Heart left ventricle (tissue), 16 donors: Measurements from ENCODE around the gene TBRG1. TPM values are rescaled to one million over a fixed set of nuclear protein-coding genes. Genes with fewer than 3 reads are reported as not detected.

ENCODE experiments used
- ATAC-seq, 4 donors: fragments of 200-7000 bp; cut with Tn5 transposase; one replicate each; pipeline ENCODE4 v1.9.1; 2020 to 2022; ENCODE audit warnings: moderate library complexity in 4 of 4, mild to moderate bottlenecking in 3 of 4, moderate number of reproducible peaks in 1 of 4
- DNase-seq, 5 donors: peaks; one replicate each; pipeline ENCODE4 v3.0.0-alpha.2; 2020
- H3K27ac ChIP-seq, 12 donors: fragments of 200-600 bp; sonication (generic) in 4 of 12; one replicate each; pipeline versions ENCODE4 v1.5.0 to v1.8.0; 2016 to 2022; ENCODE audit warnings: mild to moderate bottlenecking in 2 of 12
- H3K27me3 ChIP-seq, 9 donors: fragments of 200-600 bp; sonication (generic) in 2 of 9; one replicate each; pipeline versions ENCODE4 v1.5.1 to v1.8.0; 2016 to 2022; ENCODE audit warnings: mild to moderate bottlenecking in 3 of 9
- H3K36me3 ChIP-seq, 9 donors: fragments of 200-600 bp; sonication (generic) in 2 of 9; one replicate each; pipeline versions ENCODE4 v1.5.0 to v1.8.0; 2018 to 2022; ENCODE audit warnings: mild to moderate bottlenecking in 2 of 9
- H3K4me1 ChIP-seq, 12 donors: fragments of 200-600 bp; sonication (generic) in 4 of 12; one replicate each; pipeline versions ENCODE4 v1.5.0 to v1.8.0; 2016 to 2022; ENCODE audit warnings: mild to moderate bottlenecking in 3 of 12
- H3K4me3 ChIP-seq, 12 donors: fragments of 200-600 bp; sonication (generic) in 4 of 12; one replicate each; pipeline versions ENCODE4 v1.5.0 to v1.8.0; 2017 to 2022; ENCODE audit warnings: mild to moderate bottlenecking in 9 of 12, moderate library complexity in 4 of 12
- H3K9me3 ChIP-seq, 12 donors: fragments of 200-600 bp; sonication (generic) in 4 of 12; one replicate each; pipeline versions ENCODE4 v1.5.0 to v1.8.0; 2016 to 2022; ENCODE audit warnings: mild to moderate bottlenecking in 1 of 12
- POLR2A ChIP-seq, 2 donors: fragments of 450-650 bp; IDR thresholded peaks; one replicate each; pipeline ENCODE4 v1.6.1; 2017; ENCODE audit warnings: antibody characterized with exemption in 2 of 2, mild to moderate bottlenecking in 2 of 2, moderate library complexity in 2 of 2
- WGBS, 4 donors: extraction: QIAGEN DNeasy Blood & Tissue Kit in 2 of 4; methylation state at CpG; one replicate each; pipeline versions ENCODE4 v1.1.5 to v1.1.7; 2013 to 2018; 5-methylcytosine and 5-hydroxymethylcytosine counted together
- intact Hi-C, 10 donors: fragments of 100-400 bp; cut with DNase I; formaldehyde crosslinking; loops; one replicate each; pipeline versions ENCODE4 v1.11.1 to v1.14.2; 2022
- polyA plus RNA-seq, 2 donors: library from polyadenylated mRNA; stranded (reverse); fragments of 200-250 nt; gene quantifications; one replicate each; pipeline ENCODE4 v1.2.3, GENCODE V29; 2013
- total RNA-seq, 9 donors: library from RNA; depleted of rRNA in 2 of 9; stranded (reverse); fragments of >200 nt in 2 of 9; fragmentation: NEBNext Ultra II Directional in 3 of 9; extraction: Animal tissue kit (Norgen Biotek cat#: 25700) in 3 of 9; gene quantifications; one replicate each; pipeline versions ENCODE4 v1.1.0 to v1.2.4, GENCODE V29; 2016 to 2023
- TF ChIP-seq, protein P1 (sequence below), 12 donors: fragments of 200-600 bp; sonication (generic) in 4 of 12; IDR thresholded peaks; one replicate each; pipeline versions ENCODE4 v1.5.0 to v1.8.0; 2018 to 2022; ENCODE audit warnings: antibody characterized with exemption in 12 of 12, mild to moderate bottlenecking in 5 of 12
- donor health status: ischemic (EF 13 %, LVEDD 7.1; RV severe dilation, severe dysfunction).
- donor health status: healthy with polysubstance abuse.
- donor health status: DM: no; HTN: yes; CAD: no.
- donor health status: DM: no; HTN: no; CAD: no.
- donor health status: ischemic (EF 25% LVEDD 6.9; RV normal size, moderate dysfunction).
- donor health status: ischemic (EF 25% LVEDD 5.7; RV mildly dilated, moderate dysfunction).
- donor health status: healthy.
- donor health status: DM: yes; HTN: yes; CAD: no.
- donor health status: ischemic (EF 35%, LVEDD 5.7; RV mildly dilated, moderate dysfunction).
- donor health status: nonischemic (EF 11% LVEDD 7.7; RV severe dilation, severe dysfunction).
- donor health status: DM: yes; HTN: yes; CAD: no.
- donor health status: PGD.
- donor health status: ischemic (EF 29% LVEDD 5.4; RV normal size, mild dysfunction).
- donor health status: nonischemic (EF 23%, LVEDD 6.1; RV moderate dilation, normal function).

The TBRG1 gene
- total and polyA plus RNA-seq, 11 donors, result 12.0 to 27.2 (median 19.8) TPM

DNA sequence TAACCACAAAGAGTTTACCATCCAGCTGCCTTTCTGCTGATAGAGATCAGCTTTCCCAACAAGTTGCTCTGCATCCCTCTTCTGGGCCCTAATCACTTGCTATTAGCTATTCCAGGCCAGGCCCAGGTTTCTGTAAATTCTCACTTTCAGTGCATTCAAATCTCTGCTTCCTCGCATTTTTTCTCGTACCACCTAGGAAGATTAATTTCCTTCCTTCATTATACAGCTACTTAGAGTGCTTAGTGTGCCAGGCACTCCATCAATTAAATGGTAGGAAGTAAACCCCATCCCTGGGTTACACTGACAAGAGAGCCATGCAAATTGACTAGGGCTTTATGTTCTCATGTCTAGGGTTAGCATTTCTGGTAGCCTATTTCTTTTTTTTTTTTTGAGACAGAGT lies 41.2 kb downstream of the TBRG1 start:
- TF ChIP-seq, protein P1, sequence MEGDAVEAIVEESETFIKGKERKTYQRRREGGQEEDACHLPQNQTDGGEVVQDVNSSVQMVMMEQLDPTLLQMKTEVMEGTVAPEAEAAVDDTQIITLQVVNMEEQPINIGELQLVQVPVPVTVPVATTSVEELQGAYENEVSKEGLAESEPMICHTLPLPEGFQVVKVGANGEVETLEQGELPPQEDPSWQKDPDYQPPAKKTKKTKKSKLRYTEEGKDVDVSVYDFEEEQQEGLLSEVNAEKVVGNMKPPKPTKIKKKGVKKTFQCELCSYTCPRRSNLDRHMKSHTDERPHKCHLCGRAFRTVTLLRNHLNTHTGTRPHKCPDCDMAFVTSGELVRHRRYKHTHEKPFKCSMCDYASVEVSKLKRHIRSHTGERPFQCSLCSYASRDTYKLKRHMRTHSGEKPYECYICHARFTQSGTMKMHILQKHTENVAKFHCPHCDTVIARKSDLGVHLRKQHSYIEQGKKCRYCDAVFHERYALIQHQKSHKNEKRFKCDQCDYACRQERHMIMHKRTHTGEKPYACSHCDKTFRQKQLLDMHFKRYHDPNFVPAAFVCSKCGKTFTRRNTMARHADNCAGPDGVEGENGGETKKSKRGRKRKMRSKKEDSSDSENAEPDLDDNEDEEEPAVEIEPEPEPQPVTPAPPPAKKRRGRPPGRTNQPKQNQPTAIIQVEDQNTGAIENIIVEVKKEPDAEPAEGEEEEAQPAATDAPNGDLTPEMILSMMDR (IDR thresholded peaks at IDR 0.05), result no peak
- TF ChIP-seq POLR2A (IDR thresholded peaks at IDR 0.05), result no peak
- intact Hi-C loops, result loop anchor here in 2 of 10 donors (10.0 kb wide), 2 partner anchors 131 to 201 kb away; partner anchors contain the start of gene ROBO3 (in 1 of the 2)
- Histone ChIP-seq H3K4me3 (no peak overlapping the region), H3K27ac (no peak overlapping the region), H3K4me1 (no peaks in the 10 kb centered on the region), H3K9me3 (no peaks in the 10 kb centered on the region), H3K27me3 (no peaks in the 10 kb centered on the region), H3K36me3 (peaks cover 0 to 68% (median 20%) of the 10 kb centered on the region in 9 donors)
- 81 to 93% (median 89%) methylated on average over 2 of the region's 2 CpGs for WGBS, 4 donors
- ATAC-seq, result no peak
- DNase-seq, result no peak

DNA sequence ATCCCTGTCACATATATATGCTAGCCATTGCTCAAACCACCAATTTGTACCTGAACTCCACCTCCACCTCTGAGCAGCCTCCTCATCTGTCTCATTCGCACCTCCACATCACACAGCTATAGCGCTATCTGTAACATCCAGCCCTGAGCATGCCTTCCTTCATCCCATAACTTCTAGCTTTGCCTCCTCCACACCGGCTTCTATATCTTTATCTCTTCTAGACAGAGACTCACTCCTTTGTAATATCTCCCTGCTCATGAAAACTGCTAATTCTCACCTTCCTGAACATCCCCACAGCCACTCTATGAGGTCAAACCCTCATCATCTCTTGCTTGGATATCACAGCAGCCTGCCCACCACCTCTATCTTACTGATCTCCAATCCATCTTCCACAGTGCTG lies 44.9 kb downstream of the TBRG1 start:
- Histone ChIP-seq H3K4me1 (peaks cover 0 to 11% (median 2%) of the 10 kb centered on the region in 12 donors), H3K4me3 (no peak overlapping the region), H3K27ac (no peak overlapping the region), H3K27me3 (no peaks in the 10 kb centered on the region), H3K9me3 (no peaks in the 10 kb centered on the region), H3K36me3 (peaks cover 0 to 55% (median 18%) of the 10 kb centered on the region in 9 donors)
- ATAC-seq (no peak), DNase-seq (no peak)
- WGBS, 4 donors, result 92 to 97% (median 93%) methylated on average over 3 of the region's 3 CpGs
- TF ChIP-seq POLR2A (IDR thresholded peaks at IDR 0.05), result no peak
- TF ChIP-seq, protein P1 (IDR thresholded peaks at IDR 0.05), result no peak
- intact Hi-C loops, result loop anchor here in 5 of 10 donors (5.0 to 10.0 kb wide), 4 partner anchors 75 to 197 kb away; partner anchors contain the start of gene ROBO3 (in 1 of the 5)

DNA sequence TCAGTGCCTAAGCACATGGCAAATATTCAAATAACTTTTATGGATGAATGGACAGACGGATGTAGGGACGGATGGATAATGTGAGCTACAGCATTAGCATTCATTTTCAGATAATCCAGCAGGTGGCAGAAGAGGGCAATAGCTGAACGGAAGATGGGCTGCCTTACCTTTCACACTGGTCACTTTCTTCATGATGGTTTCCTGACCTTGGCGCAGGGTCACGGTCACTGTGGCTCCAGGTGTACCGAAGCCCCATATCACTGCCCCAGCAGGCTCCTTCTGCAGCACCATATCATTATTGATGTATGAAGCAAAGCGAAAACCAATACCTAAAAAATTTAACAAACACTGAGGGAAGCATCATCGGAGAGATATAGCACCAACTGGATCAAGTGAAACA lies 46.5 kb downstream of the TBRG1 start:
- TF ChIP-seq, protein P1 (IDR thresholded peaks at IDR 0.05), result peak; percentile 74 to 91 (median 80)
- no peak for TF ChIP-seq POLR2A (IDR thresholded peaks at IDR 0.05)
- intact Hi-C loops, result loop anchor here (1.0 to 10.0 kb wide), 12 partner anchors 73 to 196 kb away; partner anchors contain the start of genes ESAM (in 3 of the 10) and ROBO3 (in 1 of the 10)
- no peak overlapping the region for H3K4me3 ChIP-seq
- H3K36me3 ChIP-seq, result peaks cover 0 to 43% (median 14%) of the 10 kb centered on the region in 9 donors
- no peak overlapping the region for H3K27ac ChIP-seq
- H3K27me3 ChIP-seq, result no peaks in the 10 kb centered on the region
- 21 to 23% (median 22%) methylated on average over 8 of the region's 8 CpGs for WGBS, 4 donors
- DNase-seq (peak in 3 of 5 donors; percentile 30 to 49 (median 45)), ATAC-seq (peak in 2 of 4 donors; percentile 29 to 41)
- peaks cover 0 to 19% (median 11%) of the 10 kb centered on the region in 12 donors for H3K4me1 ChIP-seq
- no peaks in the 10 kb centered on the region for H3K9me3 ChIP-seq

DNA sequence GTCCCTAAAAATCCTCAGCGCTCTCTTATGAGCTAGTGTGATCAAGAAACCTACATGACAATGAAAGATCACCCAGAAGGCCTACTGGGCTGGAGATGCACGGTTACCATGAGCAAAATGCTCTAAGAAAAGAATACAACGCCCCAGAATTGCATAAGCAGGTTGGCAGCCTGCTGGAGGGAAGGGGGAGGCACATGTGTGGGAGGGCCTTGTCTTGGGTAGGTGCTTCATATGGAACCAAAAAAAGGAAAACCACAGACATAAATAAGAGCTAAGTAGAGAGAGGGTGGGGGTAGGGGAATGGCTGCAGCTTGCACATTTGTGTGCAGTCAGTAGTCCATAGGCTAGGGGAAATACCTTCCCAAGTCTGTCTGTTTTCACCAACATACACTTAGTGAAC lies 48.1 kb downstream of the TBRG1 start:
- H3K27ac ChIP-seq, result no peak overlapping the region
- H3K27me3 ChIP-seq, result no peaks in the 10 kb centered on the region
- DNase-seq (no peak), ATAC-seq (no peak)
- intact Hi-C loops, result loop anchor here in 4 of 10 donors (2.0 to 5.0 kb wide), 4 partner anchors 72 to 166 kb away; partner anchors contain the start of gene ESAM (in 1 of the 4)
- no peaks in the 10 kb centered on the region for H3K9me3 ChIP-seq
- WGBS, 4 donors, result 53 to 65% (median 61%) methylated on average over 3 of the region's 3 CpGs
- peaks cover 0 to 29% (median 11%) of the 10 kb centered on the region in 9 donors for H3K36me3 ChIP-seq
- H3K4me3 ChIP-seq, result no peak overlapping the region
- TF ChIP-seq, protein P1 (IDR thresholded peaks at IDR 0.05), result no peak
- no peak for TF ChIP-seq POLR2A (IDR thresholded peaks at IDR 0.05)
- peaks cover 0 to 32% (median 18%) of the 10 kb centered on the region in 12 donors for H3K4me1 ChIP-seq
